Suppressor macrophage (primary cell): ENCODE results near the gene PCSK6.

Source experiments
- DNase-seq, 4 experiments: peaks; one replicate each; pipeline ENCODE4 v3.0.0-alpha.2; 2020 to 2022

The PCSK6 gene

GRCh38 chr15:101353240-101353639 is 136.3 kb downstream of the PCSK6 start:
- no peak for DNase-seq

GRCh38 chr15:101351736-101352135 is 137.8 kb downstream of the PCSK6 start:
- DNase-seq: no peak

- no peak for DNase-seq
These were observed 140.2 kb downstream of the PCSK6 start for GRCh38 chr15:101349047-101349951.

- no peak for DNase-seq
These were observed 140.9 kb downstream of the PCSK6 start for GRCh38 chr15:101348643-101349042.

- DNase-seq: no peak
These were observed 141.5 kb downstream of the PCSK6 start for GRCh38 chr15:101348015-101348414.

GRCh38 chr15:101347454-101347853 is 142.1 kb downstream of the PCSK6 start:
- DNase-seq: no peak

GRCh38 chr15:101346928-101347327 is 142.6 kb downstream of the PCSK6 start:
- no peak for DNase-seq

- DNase-seq: peak in 2 of 4 experiments; percentile 37 to 55
These were observed 147.5 kb downstream of the PCSK6 start for GRCh38 chr15:101342056-101342455.

GRCh38 chr15:101338502-101339057 is 150.9 kb downstream of the PCSK6 start:
- DNase-seq: no peak

- no peak for DNase-seq
These were observed 151.5 kb downstream of the PCSK6 start for GRCh38 chr15:101337976-101338375.

- DNase-seq: peak; percentile 9 to 46 (median 36)
These were observed 155.4 kb downstream of the PCSK6 start for GRCh38 chr15:101333907-101334789.

GRCh38 chr15:101332061-101332467 is 157.4 kb downstream of the PCSK6 start:
- DNase-seq: no peak

- DNase-seq: no peak
These were observed 159.6 kb downstream of the PCSK6 start for GRCh38 chr15:101329867-101330380.

- DNase-seq: no peak
These were observed 160.1 kb downstream of the PCSK6 start for GRCh38 chr15:101329309-101329863.

- no peak for DNase-seq
These were observed 161.5 kb downstream of the PCSK6 start for GRCh38 chr15:101328001-101328400.

- no peak for DNase-seq
These were observed 162.3 kb downstream of the PCSK6 start for GRCh38 chr15:101327147-101327740.

GRCh38 chr15:101326462-101327146 is 162.9 kb downstream of the PCSK6 start:
- DNase-seq: no peak

- no peak for DNase-seq
These were observed 163.5 kb downstream of the PCSK6 start for GRCh38 chr15:101326026-101326315.

GRCh38 chr15:101325263-101326025 is 164.1 kb downstream of the PCSK6 start:
- no peak for DNase-seq

- DNase-seq: no peak
These were observed 164.9 kb downstream of the PCSK6 start for GRCh38 chr15:101324524-101325177.
